H54 (cell line): Measurements from ENCODE around the gene ADAM20.
"Not testable (repeated sequence)": the region's sequence is repeated elsewhere in the genome, so short reads cannot be mapped to it uniquely, and the experiment has no call there.

Experiments used
- DNase-seq: peaks from one replicate; pipeline ENCODE4 v3.0.0; 2011; ENCODE audit warnings: low spot score, mixed read lengths; ENCODE audit not compliant: insufficient read length
- FAIRE-seq: peaks from 3 replicates; lab custom pipeline; 2011; peaks lifted over from hg19 to GRCh38; lab: Jason Lieb, UNC
- POLR2A ChIP-seq: IDR thresholded peaks from 2 replicates; pipeline ENCODE4 v1.6.1; 2011; ENCODE audit warnings: low read depth, mild to moderate bottlenecking, low read length

The ADAM20 gene

DNA sequence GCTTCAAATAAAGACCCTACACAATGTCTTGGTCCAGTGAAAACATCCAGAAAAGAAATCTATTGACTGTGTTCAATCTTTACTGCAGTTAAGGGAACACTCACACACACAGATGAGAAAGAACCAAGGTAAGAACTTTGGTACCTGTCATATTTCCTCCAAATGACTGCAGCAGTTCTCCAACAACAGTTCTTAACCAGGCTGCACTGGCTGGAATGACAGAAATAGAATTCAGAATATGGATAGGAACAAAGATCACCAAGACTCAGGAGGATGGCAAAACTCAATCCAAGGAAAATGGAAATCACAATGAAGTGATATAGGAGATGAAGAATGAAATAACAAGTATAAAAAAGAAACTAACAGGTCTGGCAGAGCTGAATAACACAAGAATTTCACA lies 36.6 kb downstream of the ADAM20 start:
- TF ChIP-seq POLR2A = no peak
- FAIRE-seq = no peak
- DNase-seq = no peak

DNA sequence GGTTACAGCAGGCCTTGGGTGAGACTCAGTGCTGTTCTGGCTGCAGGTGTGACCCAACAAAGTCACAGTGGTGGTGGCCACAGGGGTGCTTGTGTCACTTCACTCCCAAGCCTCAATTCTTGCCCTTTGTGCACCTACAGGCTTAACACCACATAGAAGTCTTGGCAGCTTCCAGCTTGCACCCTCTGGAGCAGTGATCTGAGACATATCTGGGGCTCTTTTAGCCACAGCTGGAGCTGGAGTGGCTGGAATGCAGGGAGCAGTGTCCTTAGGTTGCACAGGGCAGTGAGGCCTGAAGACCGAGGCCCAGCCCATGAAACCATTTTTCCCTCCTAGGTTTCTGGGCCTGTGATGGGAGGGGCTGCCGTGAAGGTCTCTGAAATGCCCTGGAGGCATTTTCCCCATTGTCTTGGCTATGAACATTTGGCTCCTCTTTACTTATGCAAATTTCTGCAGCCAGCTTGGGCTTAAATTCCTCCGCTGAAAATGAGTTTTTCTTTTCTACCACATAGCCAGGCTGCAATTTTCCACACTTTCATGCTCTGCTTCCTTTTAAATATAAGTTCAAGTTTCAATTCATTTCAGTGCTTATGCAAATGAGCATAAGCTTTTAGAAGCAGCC lies 45.1 kb downstream of the ADAM20 start:
- FAIRE-seq (no peak), DNase-seq (no peak)
- no peak for TF ChIP-seq POLR2A

- DNase-seq, FAIRE-seq: not testable (repeated sequence)
Measured at GRCh38 chr14:70477356-70478105, 57.3 kb downstream of the ADAM20 start.

DNA sequence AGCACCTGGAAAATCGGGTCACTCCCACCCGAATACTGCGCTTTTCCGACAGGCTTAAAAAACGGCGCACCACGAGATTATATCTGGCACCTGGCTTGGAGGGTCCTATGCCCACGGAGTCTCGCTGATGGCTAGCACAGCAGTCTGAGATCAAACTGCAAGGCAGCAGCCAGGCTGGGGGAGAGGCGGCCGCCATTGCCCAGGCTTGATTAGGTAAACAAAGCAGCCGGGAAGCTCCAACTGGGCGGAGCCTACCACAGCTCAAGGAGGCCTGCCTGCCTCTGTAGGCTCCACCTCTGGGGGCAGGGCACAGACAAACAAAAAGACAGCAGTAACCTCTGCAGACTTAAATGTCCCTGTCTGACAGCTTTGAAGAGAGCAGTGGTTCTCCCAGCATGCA lies 59.3 kb downstream of the ADAM20 start:
- not testable (repeated sequence) for DNase-seq, FAIRE-seq

GRCh38 chr14:70473825-70474224 lies 61.0 kb downstream of the ADAM20 start:
- no peak for FAIRE-seq
- TF ChIP-seq POLR2A = no peak
- no peak for DNase-seq
